ENCODE results near the gene REPS2.

REPS2 gene

DNA sequence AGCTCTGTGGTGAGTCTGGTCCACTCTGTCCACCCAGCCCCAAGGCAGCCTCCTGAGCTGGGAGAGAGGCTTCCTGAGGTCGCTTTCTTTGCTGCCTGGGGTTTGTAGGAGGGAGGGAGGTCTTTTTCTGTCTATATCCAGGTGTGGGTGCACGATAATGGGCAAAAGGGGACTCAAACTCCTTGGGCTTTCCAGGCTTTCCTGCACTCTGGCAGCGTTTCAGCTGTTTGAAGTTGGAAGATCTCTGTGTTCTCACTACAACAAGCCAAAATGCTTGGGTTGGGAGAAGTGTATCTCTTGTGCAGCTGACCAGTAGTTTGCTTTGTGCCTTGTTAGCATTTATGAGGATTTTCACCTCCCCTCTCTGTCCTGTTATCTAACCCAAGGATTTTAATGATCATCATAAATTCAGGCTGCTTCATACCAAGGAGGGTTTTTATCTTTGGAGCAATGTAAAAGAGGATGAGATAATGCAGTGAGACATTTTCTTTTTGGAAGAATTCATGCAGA lies 126.3 kb downstream of the REPS2 start:
- H4K20me1 ChIP-seq (ENCODE audit: control insufficient read depth, insufficient read depth, low read depth, low read length), result no peaks in the 10 kb centered on the region
- H3K9me2 ChIP-seq (replicated peaks; ENCODE audit: control insufficient read depth, low read length), result no peaks in the 10 kb centered on the region
- H3K36me3 ChIP-seq (ENCODE audit: control insufficient read depth, low read length), result no peaks in the 10 kb centered on the region
- no peaks in the 10 kb centered on the region for H3K4me1 ChIP-seq (ENCODE audit: control insufficient read depth, low read length)
- H3K79me2 ChIP-seq (ENCODE audit: control insufficient read depth, low read length), result no peaks in the 10 kb centered on the region
- TF ChIP-seq EZH2phosphoT487 (IDR thresholded peaks at IDR 0.05; ENCODE audit: borderline replicate concordance, low read length), result no peak
- TF ChIP-seq, protein P1, sequence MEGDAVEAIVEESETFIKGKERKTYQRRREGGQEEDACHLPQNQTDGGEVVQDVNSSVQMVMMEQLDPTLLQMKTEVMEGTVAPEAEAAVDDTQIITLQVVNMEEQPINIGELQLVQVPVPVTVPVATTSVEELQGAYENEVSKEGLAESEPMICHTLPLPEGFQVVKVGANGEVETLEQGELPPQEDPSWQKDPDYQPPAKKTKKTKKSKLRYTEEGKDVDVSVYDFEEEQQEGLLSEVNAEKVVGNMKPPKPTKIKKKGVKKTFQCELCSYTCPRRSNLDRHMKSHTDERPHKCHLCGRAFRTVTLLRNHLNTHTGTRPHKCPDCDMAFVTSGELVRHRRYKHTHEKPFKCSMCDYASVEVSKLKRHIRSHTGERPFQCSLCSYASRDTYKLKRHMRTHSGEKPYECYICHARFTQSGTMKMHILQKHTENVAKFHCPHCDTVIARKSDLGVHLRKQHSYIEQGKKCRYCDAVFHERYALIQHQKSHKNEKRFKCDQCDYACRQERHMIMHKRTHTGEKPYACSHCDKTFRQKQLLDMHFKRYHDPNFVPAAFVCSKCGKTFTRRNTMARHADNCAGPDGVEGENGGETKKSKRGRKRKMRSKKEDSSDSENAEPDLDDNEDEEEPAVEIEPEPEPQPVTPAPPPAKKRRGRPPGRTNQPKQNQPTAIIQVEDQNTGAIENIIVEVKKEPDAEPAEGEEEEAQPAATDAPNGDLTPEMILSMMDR (IDR thresholded peaks at IDR 0.05; ENCODE audit: low read depth, low read length, poor library complexity, severe bottlenecking), result no peak
- no peaks in the 10 kb centered on the region for H3F3A ChIP-seq (ENCODE audit: control insufficient read depth, insufficient read depth)
- no peak overlapping the region for H3K27ac ChIP-seq (ENCODE audit: low read depth, low read length)
- H3K4me3 ChIP-seq (ENCODE audit: low read length), result no peak overlapping the region
- H3K9me3 ChIP-seq (ENCODE audit: control insufficient read depth, insufficient read depth, low read length), result no peaks in the 10 kb centered on the region
- no peaks in the 10 kb centered on the region for H3K27me3 ChIP-seq (ENCODE audit: control insufficient read depth, low read length)
- H3K4me2 ChIP-seq (ENCODE audit: low read length), result no peak overlapping the region

DNA sequence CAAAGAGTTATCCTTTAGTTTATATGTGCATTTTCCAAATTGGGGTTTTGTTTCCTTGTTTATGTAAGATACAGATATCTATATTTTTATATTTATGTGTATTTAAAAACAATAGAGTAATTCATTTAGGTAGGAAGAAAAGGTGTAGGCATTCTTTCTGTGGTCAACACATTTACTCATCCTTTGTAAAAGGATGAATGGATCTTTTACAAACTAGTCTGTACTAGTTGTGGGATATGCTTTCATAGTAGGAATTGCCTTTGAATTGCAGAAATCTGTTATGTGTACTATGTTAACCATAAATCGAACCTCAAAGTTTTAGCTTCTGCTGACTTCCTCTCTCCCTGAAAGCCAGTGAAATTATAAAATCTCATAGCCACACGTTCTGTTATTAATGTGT lies 128.5 kb downstream of the REPS2 start:
- no peaks in the 10 kb centered on the region for H3F3A ChIP-seq (ENCODE audit: control insufficient read depth, insufficient read depth)
- H3K27me3 ChIP-seq (ENCODE audit: control insufficient read depth, low read length), result no peaks in the 10 kb centered on the region
- TF ChIP-seq, protein P1 (IDR thresholded peaks at IDR 0.05; ENCODE audit: low read depth, low read length, poor library complexity, severe bottlenecking), result no peak

DNA sequence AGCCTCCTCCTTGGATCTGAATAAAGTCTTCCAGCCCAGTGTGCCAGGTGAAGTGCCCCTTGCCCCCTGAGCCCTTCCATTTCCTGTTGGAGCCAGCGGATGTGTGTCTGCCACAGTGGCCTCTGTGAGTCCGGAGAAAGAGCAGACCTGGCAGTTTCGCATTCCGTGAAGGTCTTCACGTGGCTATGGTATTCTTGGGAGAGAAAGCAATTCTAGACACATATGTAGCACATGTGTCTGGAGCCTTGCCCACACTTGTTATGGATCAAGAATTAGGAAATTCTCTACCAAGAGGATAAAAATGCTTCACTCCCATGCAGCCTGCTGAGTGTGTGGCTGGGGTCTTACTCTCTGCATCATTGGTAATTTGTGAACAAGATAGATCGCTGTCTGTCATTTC lies 130.9 kb downstream of the REPS2 start:
- H3K27ac ChIP-seq (ENCODE audit: low read depth, low read length), result no peak overlapping the region
- no peaks in the 10 kb centered on the region for H3K79me2 ChIP-seq (ENCODE audit: control insufficient read depth, low read length)
- H3K36me3 ChIP-seq (ENCODE audit: control insufficient read depth, low read length), result no peaks in the 10 kb centered on the region
- H3K9me2 ChIP-seq (replicated peaks; ENCODE audit: control insufficient read depth, low read length), result no peaks in the 10 kb centered on the region
- no peaks in the 10 kb centered on the region for H3K4me1 ChIP-seq (ENCODE audit: control insufficient read depth, low read length)
- no peak overlapping the region for H3K4me3 ChIP-seq (ENCODE audit: low read length)
- TF ChIP-seq EZH2phosphoT487 (IDR thresholded peaks at IDR 0.05; ENCODE audit: borderline replicate concordance, low read length), result no peak
- TF ChIP-seq, protein P1 (IDR thresholded peaks at IDR 0.05; ENCODE audit: low read depth, low read length, poor library complexity, severe bottlenecking), result no peak
- no peaks in the 10 kb centered on the region; the same call in 1 of the 2 replicates for H3K27me3 ChIP-seq (ENCODE audit: control insufficient read depth, low read length)
- no peaks in the 10 kb centered on the region for H3K9me3 ChIP-seq (ENCODE audit: control insufficient read depth, insufficient read depth, low read length)
- no peak overlapping the region for H3K4me2 ChIP-seq (ENCODE audit: low read length)
- no peaks in the 10 kb centered on the region for H4K20me1 ChIP-seq (ENCODE audit: control insufficient read depth, insufficient read depth, low read depth, low read length)
- no peaks in the 10 kb centered on the region for H3F3A ChIP-seq (ENCODE audit: control insufficient read depth, insufficient read depth)

More for the DNA sequence above, 128.5 kb downstream of the REPS2 start:
- H3K79me2 ChIP-seq (ENCODE audit: control insufficient read depth, low read length), result no peaks in the 10 kb centered on the region
- H3K9me3 ChIP-seq (ENCODE audit: control insufficient read depth, insufficient read depth, low read length), result no peaks in the 10 kb centered on the region
- no peak overlapping the region for H3K4me3 ChIP-seq (ENCODE audit: low read length)
- no peaks in the 10 kb centered on the region for H4K20me1 ChIP-seq (ENCODE audit: control insufficient read depth, insufficient read depth, low read depth, low read length)
- H3K27ac ChIP-seq (ENCODE audit: low read depth, low read length), result no peak overlapping the region
- no peak overlapping the region for H3K4me2 ChIP-seq (ENCODE audit: low read length)
- no peaks in the 10 kb centered on the region for H3K4me1 ChIP-seq (ENCODE audit: control insufficient read depth, low read length)
- H3K36me3 ChIP-seq (ENCODE audit: control insufficient read depth, low read length), result no peaks in the 10 kb centered on the region
- H3K9me2 ChIP-seq (replicated peaks; ENCODE audit: control insufficient read depth, low read length), result no peaks in the 10 kb centered on the region

Measured in DOHH2 (cell line).